IMR-90 (cell line): Measurements from ENCODE around the gene TSG101. TPM values are rescaled to one million over a fixed set of nuclear protein-coding genes. Genes with fewer than 3 reads are reported as not detected.

ENCODE experiments used
- ATAC-seq: fragments of 200-7000 bp; cut with Tn5 transposase; 2 replicates; pipeline ENCODE4 v1.9.1; 2020; ENCODE audit warnings: low read depth, mild to moderate bottlenecking, moderate library complexity
- BruUV-seq: library from RNA; stranded (reverse); fragments of 400-500 nt; replicated peaks from 2 replicates; lab custom pipeline; 2021; lab: Mats Ljungman, UMichigan
- CTCF ChIA-PET: fragments of 300-600 bp; formaldehyde crosslinking; extraction: SDS; loops from one replicate; lab custom pipeline; 2021; ENCODE audit warnings: antibody characterized with exemption; lab: Yijun Ruan, JAX
- POLR2A ChIA-PET: fragments of 300-600 bp; sonication (Branson Sonifier 250); formaldehyde crosslinking; loops from one replicate; lab custom pipeline; 2022; ENCODE audit warnings: antibody characterized with exemption; ENCODE audit not compliant: unreplicated experiment; lab: Charles Lee
- DNase-seq: peaks from one replicate; pipeline ENCODE4 v3.0.0; 2013
- H2AFZ ChIP-seq: replicated peaks from 2 replicates; pipeline ENCODE3; 2013; ENCODE audit warnings: low read length, mild to moderate bottlenecking; ENCODE audit not compliant: poor library complexity
- H2AK5ac ChIP-seq: 2 replicates; pipeline ENCODE4 v1.6.1; 2013; ENCODE audit warnings: low read depth, low read length, inconsistent platforms
- H2AK9ac ChIP-seq: replicated peaks from 2 replicates; pipeline ENCODE3; 2013; ENCODE audit warnings: mild to moderate bottlenecking, low read depth, low read length, moderate library complexity; ENCODE audit not compliant: poor library complexity
- H2BK120ac ChIP-seq: 2 replicates; pipeline ENCODE4 v1.6.1; 2013; ENCODE audit warnings: low read depth, low read length, inconsistent platforms
- H2BK15ac ChIP-seq: 3 replicates; pipeline ENCODE4 v1.6.1; 2013; ENCODE audit warnings: low read depth, low read length, inconsistent platforms
- H2BK20ac ChIP-seq: 2 replicates; pipeline ENCODE4 v1.6.1; 2013; ENCODE audit warnings: low read depth, mild to moderate bottlenecking, inconsistent platforms, low read length, moderate library complexity
- H2BK5ac ChIP-seq: 2 replicates; pipeline ENCODE4 v1.6.1; 2013; ENCODE audit warnings: mild to moderate bottlenecking, low read depth, low read length, inconsistent platforms; ENCODE audit not compliant: poor library complexity, severe bottlenecking
- H3K14ac ChIP-seq: replicated peaks from 2 replicates; pipeline ENCODE4 v1.6.1; 2013; ENCODE audit warnings: low read depth, low read length, inconsistent platforms
- H3K18ac ChIP-seq: 2 replicates; pipeline ENCODE4 v1.6.1; 2013; ENCODE audit warnings: low read depth, low read length, control low read depth
- H3K23ac ChIP-seq: 2 replicates; pipeline ENCODE4 v1.6.1; 2013; ENCODE audit warnings: low read depth, low read length, inconsistent platforms
- H3K27ac ChIP-seq: 2 replicates; pipeline ENCODE4 v1.5.1; 2013; ENCODE audit warnings: mild to moderate bottlenecking, control low read depth, low read length; ENCODE audit not compliant: insufficient read depth
- H3K27me3 ChIP-seq: 2 replicates; pipeline ENCODE4 v1.6.1; 2013; ENCODE audit warnings: low read length; ENCODE audit not compliant: control insufficient read depth, insufficient read depth
- H3K36me3 ChIP-seq: 2 replicates; pipeline ENCODE4 v1.6.1; 2013; ENCODE audit warnings: low read length, mixed read lengths; ENCODE audit not compliant: control insufficient read depth, insufficient read depth
- H3K4ac ChIP-seq: 2 replicates; pipeline ENCODE4 v1.6.1; 2013; ENCODE audit warnings: low read depth, low read length, inconsistent platforms
- H3K4me1 ChIP-seq: 2 replicates; pipeline ENCODE4 v1.6.1; 2013; ENCODE audit warnings: low read length, mixed read lengths; ENCODE audit not compliant: control insufficient read depth, insufficient read depth
- H3K4me2 ChIP-seq: 2 replicates; pipeline ENCODE4 v1.6.1; 2013; ENCODE audit warnings: low read depth, mild to moderate bottlenecking, control low read depth, low read length, moderate library complexity
- H3K4me3 ChIP-seq: 2 replicates; pipeline ENCODE4 v1.5.1; 2013; ENCODE audit warnings: low read depth, mild to moderate bottlenecking, control low read depth, low read length, moderate library complexity; ENCODE audit not compliant: insufficient read depth
- H3K56ac ChIP-seq: 2 replicates; pipeline ENCODE4 v1.6.1; 2013; ENCODE audit warnings: low read length, inconsistent platforms; ENCODE audit not compliant: insufficient read depth; ENCODE audit errors: extremely low read depth
- H3K79me1 ChIP-seq, 2 experiments: 2 replicates each; pipeline ENCODE4 v1.6.1; 2013; ENCODE audit warnings: low read length in 2 of 2, inconsistent platforms in 1 of 2, low read depth in 1 of 2
- H3K9ac ChIP-seq: 2 replicates; pipeline ENCODE4 v1.6.1; 2013; ENCODE audit warnings: low read depth, low read length, control low read depth
- H3K9me1 ChIP-seq: 2 replicates; pipeline ENCODE4 v1.6.1; 2013; ENCODE audit warnings: low read length, inconsistent platforms; ENCODE audit not compliant: insufficient read depth
- H3K9me3 ChIP-seq: 2 replicates; pipeline ENCODE4 v1.6.1; 2013; ENCODE audit warnings: low read length; ENCODE audit not compliant: control insufficient read depth, insufficient read depth
- H4K20me1 ChIP-seq: 2 replicates; pipeline ENCODE4 v1.6.1; 2013; ENCODE audit warnings: low read length, inconsistent platforms; ENCODE audit not compliant: insufficient read depth
- H4K5ac ChIP-seq: 2 replicates; pipeline ENCODE4 v1.6.1; 2013; ENCODE audit warnings: mild to moderate bottlenecking, low read depth, low read length, control low read depth
- H4K8ac ChIP-seq, 2 experiments: 2 replicates each; pipeline ENCODE4 v1.6.1; 2013; ENCODE audit warnings: low read depth in 2 of 2, low read length in 2 of 2, control low read depth in 1 of 2, inconsistent platforms in 1 of 2
- H4K91ac ChIP-seq: 2 replicates; pipeline ENCODE4 v1.6.1; 2013; ENCODE audit warnings: low read depth, low read length, inconsistent platforms; ENCODE audit not compliant: insufficient read depth
- CHD1 ChIP-seq: IDR thresholded peaks from 2 replicates; pipeline ENCODE4 v1.6.1; 2012; ENCODE audit warnings: low read depth, low read length, improper control_type of control experiment
- RFX5 ChIP-seq: IDR thresholded peaks from 2 replicates; pipeline ENCODE4 v1.8.0; 2012; ENCODE audit warnings: low read depth, mild to moderate bottlenecking, low read length, moderate library complexity
- WGBS, 2 experiments: methylation state at CpG; one replicate each; pipeline versions ENCODE4 v1.1.5 to v1.1.7; 2013; ENCODE audit warnings: missing lambda C conversion rate in 2 of 2; ENCODE audit not compliant: insufficient read length in 1 of 2; ENCODE audit errors: extremely low coverage in 2 of 2; 5-methylcytosine and 5-hydroxymethylcytosine counted together
- dilution Hi-C: fragments of 300-500 bp; cut with HindIII; formaldehyde crosslinking; loops from one replicate; pipeline ENCODE4 v1.14.3; 2018; ENCODE audit warnings: low sequenced_read_pairs; ENCODE audit not compliant: unreplicated experiment
- in situ Hi-C: fragments of 300-500 bp; cut with MboI; formaldehyde crosslinking; loops from 3 replicates; pipeline ENCODE4 v1.14.3; 2019; ENCODE audit warnings: low sequenced_read_pairs, inconsistent platforms, mixed read lengths
- intact Hi-C: fragments of 100-400 bp; cut with micrococcal nuclease; formaldehyde crosslinking; loops from 2 replicates; pipeline ENCODE4 v1.10.0; 2022
- polyA plus RNA-seq, 3 experiments: library from polyadenylated mRNA; depleted of rRNA; stranded (reverse); fragments of >200 nt; gene quantifications; 2 replicates each; pipeline ENCODE4 v1.2.3, GENCODE V29; 2012; ENCODE audit warnings: low replicate concordance in 1 of 3
- total RNA-seq: library from RNA; depleted of rRNA; stranded (reverse); fragments of >200 nt; gene quantifications from 2 replicates; pipeline ENCODE4 v1.2.3, GENCODE V29; 2012

Gene TSG101
- total and polyA plus RNA-seq, 2 of the 4 experiments (the other 2 are of a cell fraction): 67.4 to 113 TPM

DNA sequence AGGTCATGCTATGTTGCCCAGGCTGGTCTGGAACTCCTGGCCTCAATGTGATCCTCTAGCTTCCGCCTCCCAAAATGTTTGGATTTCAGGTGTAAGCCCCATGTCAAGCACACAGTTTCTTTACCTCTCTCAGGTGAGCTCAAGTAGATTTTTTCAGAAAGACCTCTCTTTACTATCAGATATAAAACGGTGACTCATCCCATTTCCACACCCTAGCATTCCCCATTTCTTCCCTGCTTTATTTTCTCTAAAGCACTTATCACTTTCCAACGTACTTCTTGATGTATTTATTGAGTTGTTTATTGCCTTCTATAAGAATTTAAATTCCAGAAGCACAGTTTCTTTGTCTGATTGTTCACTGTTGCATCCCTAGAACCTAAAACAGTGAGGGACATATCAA, 3.7 kb downstream of the TSG101 start:
- intact Hi-C loops (no loop called here), in situ Hi-C loops (no loop called here), dilution Hi-C loops (no loop called here)
- BruUV-seq: no TSS peak
- H2AK9ac ChIP-seq: no peak overlapping the region
- POLR2A ChIA-PET: no interaction called here
- peaks cover 5% of the 10 kb centered on the region; the same call in 1 of the 2 replicates for H3K9me1 ChIP-seq
- WGBS, 2 experiments: no CpG with 5 or more reads among the region's 3 CpGs
- no peak for DNase-seq
- H3K36me3 ChIP-seq: peaks cover 8% of the 10 kb centered on the region
- no peak overlapping the region for H2BK120ac ChIP-seq
- peaks cover 23% of the 10 kb centered on the region for H4K20me1 ChIP-seq
- ATAC-seq: no peak
- no peak overlapping the region for H3K56ac ChIP-seq
- H2BK15ac ChIP-seq: no peak overlapping the region
- H3K9ac ChIP-seq: no peak overlapping the region
- H2BK5ac ChIP-seq: no peak overlapping the region
- H3K27me3 ChIP-seq: no peaks in the 10 kb centered on the region
- H3K14ac ChIP-seq: no peak overlapping the region
- CTCF ChIA-PET: no interaction called here
- H3K27ac ChIP-seq: no peak overlapping the region
- no peak overlapping the region for H3K4ac ChIP-seq
- no peak overlapping the region for H4K8ac ChIP-seq
- H3K9me3 ChIP-seq: no peaks in the 10 kb centered on the region
- H4K5ac ChIP-seq: no peak overlapping the region
- peaks cover 38 to 67% of the 10 kb centered on the region in 2 experiments for H3K79me1 ChIP-seq
- H4K91ac ChIP-seq: no peak overlapping the region
- H2AFZ ChIP-seq: no peak overlapping the region
- H3K23ac ChIP-seq: no peak overlapping the region
- H3K4me2 ChIP-seq: no peak overlapping the region
- H2AK5ac ChIP-seq: no peak overlapping the region
- no peak overlapping the region for H2BK20ac ChIP-seq
- no peak overlapping the region for H3K18ac ChIP-seq
- TF ChIP-seq CHD1 (no peak), RFX5 (no peak)
- H3K4me3 ChIP-seq: no peak overlapping the region
- peaks cover 2% of the 10 kb centered on the region for H3K4me1 ChIP-seq
